ENCODE data around the gene ITGA11. TPM values are rescaled to one million over a fixed set of nuclear protein-coding genes. Genes with fewer than 3 reads are reported as not detected.

Gene ITGA11
- total and polyA plus RNA-seq, 2 donors (not counting 1 experiment from before 2014, with no cell fraction given): 21.5 to 29.6 TPM

DNA sequence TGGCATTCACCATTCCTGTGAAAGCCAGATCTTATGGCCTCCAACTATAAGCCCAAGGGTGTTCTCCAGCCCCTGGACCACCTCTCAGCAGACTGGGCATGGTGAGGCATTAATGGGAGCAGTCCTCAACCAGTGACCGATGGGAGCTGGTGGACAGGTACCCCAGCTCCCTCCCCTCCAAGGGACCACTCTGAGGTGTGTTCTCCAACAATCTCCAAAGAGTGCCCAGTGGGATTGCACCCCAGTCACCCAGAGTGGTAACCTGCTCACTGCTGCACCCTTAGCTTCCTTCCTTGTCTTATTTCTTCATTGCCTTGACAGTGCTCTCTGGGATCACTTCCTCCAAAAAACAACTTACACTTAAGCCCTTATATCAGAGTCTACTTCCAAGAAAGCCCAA lies 8.2 kb upstream of the ITGA11 start:
- Histone ChIP-seq H3K27ac (ENCODE audit: insufficient read depth, low read length) (no peak overlapping the region), H3K79me2 (ENCODE audit: control insufficient read depth, insufficient read depth, low read length) (no peaks in the 10 kb centered on the region), H3K9ac (ENCODE audit: insufficient read depth, low read length) (no peak overlapping the region), H3K9me3 (ENCODE audit: control insufficient read depth, insufficient read depth, low read depth, low read length) (no peaks in the 10 kb centered on the region), H3K4me1 (ENCODE audit: control insufficient read depth, extremely low read depth, insufficient read depth, low read length) (peaks cover 5% of the 10 kb centered on the region), H2AFZ (ENCODE audit: low read length) (no peak overlapping the region), H3K4me2 (ENCODE audit: extremely low read depth, insufficient read depth, low read length) (no peak overlapping the region), H4K20me1 (ENCODE audit: control insufficient read depth, extremely low read depth, insufficient read depth, low read length) (no peaks in the 10 kb centered on the region), H3K27me3 (ENCODE audit: control insufficient read depth, insufficient read depth, low read length) (peaks cover 12% of the 10 kb centered on the region), H3K36me3 (ENCODE audit: control insufficient read depth, insufficient read depth, low read length) (no peaks in the 10 kb centered on the region), H3K4me3 (replicated peaks in 1 of 4; ENCODE audit: control extremely low read depth in 1 of 4, insufficient read depth in 1 of 4, low read depth in 3 of 4, low read length in 4 of 4) (no peak overlapping the region)
- TF ChIP-seq, protein P1, sequence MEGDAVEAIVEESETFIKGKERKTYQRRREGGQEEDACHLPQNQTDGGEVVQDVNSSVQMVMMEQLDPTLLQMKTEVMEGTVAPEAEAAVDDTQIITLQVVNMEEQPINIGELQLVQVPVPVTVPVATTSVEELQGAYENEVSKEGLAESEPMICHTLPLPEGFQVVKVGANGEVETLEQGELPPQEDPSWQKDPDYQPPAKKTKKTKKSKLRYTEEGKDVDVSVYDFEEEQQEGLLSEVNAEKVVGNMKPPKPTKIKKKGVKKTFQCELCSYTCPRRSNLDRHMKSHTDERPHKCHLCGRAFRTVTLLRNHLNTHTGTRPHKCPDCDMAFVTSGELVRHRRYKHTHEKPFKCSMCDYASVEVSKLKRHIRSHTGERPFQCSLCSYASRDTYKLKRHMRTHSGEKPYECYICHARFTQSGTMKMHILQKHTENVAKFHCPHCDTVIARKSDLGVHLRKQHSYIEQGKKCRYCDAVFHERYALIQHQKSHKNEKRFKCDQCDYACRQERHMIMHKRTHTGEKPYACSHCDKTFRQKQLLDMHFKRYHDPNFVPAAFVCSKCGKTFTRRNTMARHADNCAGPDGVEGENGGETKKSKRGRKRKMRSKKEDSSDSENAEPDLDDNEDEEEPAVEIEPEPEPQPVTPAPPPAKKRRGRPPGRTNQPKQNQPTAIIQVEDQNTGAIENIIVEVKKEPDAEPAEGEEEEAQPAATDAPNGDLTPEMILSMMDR (conservative IDR thresholded peaks at IDR 0.05 in 1 of 2, IDR thresholded peaks at IDR 0.05 in 1 of 2; ENCODE audit: low read depth in 1 of 2, low read length in 2 of 2): no peak
- no peak for TF ChIP-seq EZH2 (IDR thresholded peaks at IDR 0.05; ENCODE audit: low read length, missing control alignments)
- no peak for DNase-seq (ENCODE audit: low read depth in 2 of 2)

DNA sequence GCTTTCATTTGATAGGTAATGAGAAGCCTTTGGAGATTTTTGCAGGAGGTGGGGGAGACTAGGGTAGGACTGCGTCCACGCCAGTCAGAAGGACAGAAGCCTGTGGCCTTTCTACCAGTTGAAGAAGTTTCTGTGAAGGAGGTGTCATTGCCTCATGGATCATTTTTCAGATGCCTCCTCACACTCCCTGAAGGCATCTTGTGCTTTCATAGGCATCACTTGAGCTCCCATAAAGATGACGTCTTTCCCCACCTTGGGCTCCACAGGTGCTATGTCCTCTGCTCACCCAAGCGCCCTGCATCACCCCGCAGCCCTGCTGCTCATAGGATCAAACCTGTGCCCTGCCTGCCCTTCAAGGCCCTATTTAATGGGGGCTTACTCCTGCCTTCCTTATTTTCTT lies 7.5 kb upstream of the ITGA11 start:
- Histone ChIP-seq H3K4me1 (ENCODE audit: control insufficient read depth, extremely low read depth, insufficient read depth, low read length) (peaks cover 5% of the 10 kb centered on the region), H3K27ac (ENCODE audit: insufficient read depth, low read length) (no peak overlapping the region), H3K4me2 (ENCODE audit: extremely low read depth, insufficient read depth, low read length) (no peak overlapping the region), H2AFZ (ENCODE audit: low read length) (no peak overlapping the region), H4K20me1 (ENCODE audit: control insufficient read depth, extremely low read depth, insufficient read depth, low read length) (no peaks in the 10 kb centered on the region), H3K79me2 (ENCODE audit: control insufficient read depth, insufficient read depth, low read length) (no peaks in the 10 kb centered on the region), H3K9ac (ENCODE audit: insufficient read depth, low read length) (no peak overlapping the region), H3K36me3 (ENCODE audit: control insufficient read depth, insufficient read depth, low read length) (no peaks in the 10 kb centered on the region), H3K9me3 (ENCODE audit: control insufficient read depth, insufficient read depth, low read depth, low read length) (no peaks in the 10 kb centered on the region), H3K4me3 (replicated peaks in 1 of 4; ENCODE audit: control extremely low read depth in 1 of 4, insufficient read depth in 1 of 4, low read depth in 3 of 4, low read length in 4 of 4) (no peak overlapping the region), H3K27me3 (ENCODE audit: control insufficient read depth, insufficient read depth, low read length) (peaks cover 12% of the 10 kb centered on the region)
- TF ChIP-seq, protein P1 (conservative IDR thresholded peaks at IDR 0.05 in 1 of 2, IDR thresholded peaks at IDR 0.05 in 1 of 2; ENCODE audit: low read depth in 1 of 2, low read length in 2 of 2): no peak
- no peak for TF ChIP-seq EZH2 (IDR thresholded peaks at IDR 0.05; ENCODE audit: low read length, missing control alignments)
- DNase-seq (ENCODE audit: low read depth in 2 of 2): no peak

DNA sequence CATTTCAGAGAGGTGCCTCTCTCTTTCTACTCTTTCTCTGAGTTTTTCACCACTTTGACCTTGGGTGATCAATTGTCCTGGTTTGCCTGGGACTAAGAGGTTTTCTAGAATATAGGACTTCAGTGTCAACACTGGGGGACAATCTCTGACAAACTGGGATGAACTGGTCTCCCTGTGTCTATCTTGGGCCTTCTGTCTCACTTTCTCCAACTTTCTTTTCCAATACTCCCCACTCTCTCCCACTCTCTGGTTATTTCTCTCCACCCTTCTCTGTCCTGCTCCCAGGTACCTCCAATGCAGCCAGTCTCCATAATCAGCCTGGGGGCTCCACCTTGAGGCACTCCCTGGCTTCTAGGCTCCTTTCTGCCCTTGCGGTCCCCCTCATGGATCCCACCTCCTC lies 4.7 kb upstream of the ITGA11 start:
- Histone ChIP-seq H3K4me3 (replicated peaks in 1 of 4; ENCODE audit: control extremely low read depth in 1 of 4, insufficient read depth in 1 of 4, low read depth in 3 of 4, low read length in 4 of 4) (no peak overlapping the region), H4K20me1 (ENCODE audit: control insufficient read depth, extremely low read depth, insufficient read depth, low read length) (no peaks in the 10 kb centered on the region), H3K9me3 (ENCODE audit: control insufficient read depth, insufficient read depth, low read depth, low read length) (no peaks in the 10 kb centered on the region), H2AFZ (ENCODE audit: low read length) (no peak overlapping the region), H3K27me3 (ENCODE audit: control insufficient read depth, insufficient read depth, low read length) (peaks cover 27% of the 10 kb centered on the region), H3K79me2 (ENCODE audit: control insufficient read depth, insufficient read depth, low read length) (no peaks in the 10 kb centered on the region), H3K36me3 (ENCODE audit: control insufficient read depth, insufficient read depth, low read length) (no peaks in the 10 kb centered on the region), H3K9ac (ENCODE audit: insufficient read depth, low read length) (no peak overlapping the region), H3K4me1 (ENCODE audit: control insufficient read depth, extremely low read depth, insufficient read depth, low read length) (peaks cover 2% of the 10 kb centered on the region), H3K4me2 (ENCODE audit: extremely low read depth, insufficient read depth, low read length) (no peak overlapping the region), H3K27ac (ENCODE audit: insufficient read depth, low read length) (no peak overlapping the region)
- TF ChIP-seq EZH2 (IDR thresholded peaks at IDR 0.05; ENCODE audit: low read length, missing control alignments): no peak
- TF ChIP-seq, protein P1 (conservative IDR thresholded peaks at IDR 0.05 in 1 of 2, IDR thresholded peaks at IDR 0.05 in 1 of 2; ENCODE audit: low read depth in 1 of 2, low read length in 2 of 2): no peak
- DNase-seq (ENCODE audit: low read depth in 2 of 2): no peak

All from fibroblast of lung (primary cell).